SU-DHL-6 (cell line): ENCODE results near the gene GMIP.

Source experiments
- H2AFZ ChIP-seq: fragments of 200-600 bp; sonication (generic); 2 replicates; pipeline ENCODE4 v1.6.1; 2014; ENCODE audit warnings: low read depth, mild to moderate bottlenecking, moderate library complexity, mixed read lengths, antibody characterized with exemption, low read length; ENCODE audit not compliant: severe bottlenecking
- H3F3A ChIP-seq: fragments of 200-600 bp; shearing (Covaris generic); 2 replicates; pipeline ENCODE4 v1.6.0; 2016; ENCODE audit warnings: antibody characterized with exemption, mild to moderate bottlenecking; ENCODE audit not compliant: insufficient read depth
- H3K27ac ChIP-seq: fragments of 200-600 bp; sonication (generic); 2 replicates; pipeline ENCODE4 v1.5.1; 2016; ENCODE audit warnings: low read depth, mild to moderate bottlenecking, low read length, moderate library complexity, mixed read lengths
- H3K27me3 ChIP-seq: fragments of 200-600 bp; sonication (generic), shearing (Covaris generic); 2 replicates; pipeline ENCODE4 v1.6.0; 2014; ENCODE audit warnings: mild to moderate bottlenecking, low read length
- H3K36me3 ChIP-seq: fragments of 200-600 bp; sonication (generic); 2 replicates; pipeline ENCODE4 v1.6.1; 2014; ENCODE audit warnings: mild to moderate bottlenecking, low read length, mixed read lengths
- H3K4me2 ChIP-seq: fragments of 300-600, 200-600 bp; shearing (Covaris generic), sonication (generic); 2 replicates; pipeline ENCODE4 v1.6.0; 2014; ENCODE audit warnings: low read length, low read depth, mild to moderate bottlenecking; ENCODE audit not compliant: poor library complexity, severe bottlenecking
- H3K4me3 ChIP-seq: fragments of 200-600 bp; sonication (generic); 2 replicates; pipeline ENCODE4 v1.5.1; 2014; ENCODE audit warnings: antibody characterized with exemption, low read length, mild to moderate bottlenecking, mixed read lengths; ENCODE audit not compliant: insufficient read depth, poor library complexity, severe bottlenecking
- H3K79me2 ChIP-seq: fragments of 200-600 bp; sonication (generic); 2 replicates; pipeline ENCODE4 v1.6.1; 2014; ENCODE audit warnings: mild to moderate bottlenecking, low read length, moderate library complexity; ENCODE audit not compliant: insufficient read depth
- H3K9ac ChIP-seq: fragments of 200-600 bp; sonication (generic); 2 replicates; pipeline ENCODE4 v1.7.0; 2014; ENCODE audit warnings: mild to moderate bottlenecking, low read length
- H3K9me2 ChIP-seq: fragments of 200-600 bp; sonication (generic); replicated peaks from 2 replicates; pipeline ENCODE4 v1.6.1; 2014; ENCODE audit warnings: low read length; ENCODE audit not compliant: insufficient read depth
- H3K9me3 ChIP-seq: fragments of 200-600 bp; sonication (generic); 2 replicates; pipeline ENCODE4 v1.6.1; 2014; ENCODE audit warnings: low read length, mixed read lengths; ENCODE audit not compliant: insufficient read depth
- H4K20me1 ChIP-seq: fragments of 200-600 bp; sonication (generic); 2 replicates; pipeline ENCODE4 v1.6.1; 2014; ENCODE audit warnings: low read depth, mild to moderate bottlenecking, antibody characterized with exemption, low read length, moderate library complexity, mixed read lengths
- EZH2phosphoT487 ChIP-seq: fragments of 200-600 bp; sonication (generic), shearing (Covaris generic); conservative IDR thresholded peaks from 2 replicates; pipeline ENCODE4 v1.6.1; 2018; ENCODE audit warnings: mild to moderate bottlenecking, antibody characterized with exemption, low read length, moderate library complexity, mixed read lengths
- TF ChIP-seq, protein P1 (sequence below): fragments of 200-600 bp; sonication (generic); IDR thresholded peaks from one replicate; pipeline ENCODE4 v1.5.1; 2017; ENCODE audit warnings: antibody characterized with exemption, mild to moderate bottlenecking, low read length, moderate library complexity; ENCODE audit not compliant: insufficient read depth, poor library complexity, severe bottlenecking

Gene GMIP

DNA sequence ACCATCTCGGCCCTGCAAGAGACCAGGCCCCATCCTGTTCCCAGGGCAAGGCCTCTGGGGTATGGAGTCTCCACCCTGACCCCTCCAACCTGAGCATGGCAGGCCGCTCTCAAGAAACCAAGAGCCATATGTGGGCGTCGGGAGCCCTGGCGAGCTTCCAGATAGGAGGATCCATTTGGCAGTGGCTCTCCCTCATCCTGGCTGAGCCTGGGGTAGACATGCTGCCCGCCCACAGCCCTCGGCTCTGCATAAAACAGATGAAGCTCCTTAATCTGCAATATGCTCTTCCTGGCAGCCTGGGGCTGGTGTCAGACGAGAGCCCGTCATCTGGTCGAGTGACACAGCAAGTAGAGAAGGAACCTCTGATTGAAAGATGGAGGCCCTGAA, 13.9 kb upstream of the GMIP start:
- Histone ChIP-seq H3K27me3 (no peaks in the 10 kb centered on the region), H3K36me3 (0 out of 2 replicates have a peak, but pooled peaks cover 9% of the 10 kb centered on the region), H3K9me2 (no peaks in the 10 kb centered on the region), H3K27ac (no peak overlapping the region), H2AFZ (no peak overlapping the region), H3K79me2 (peaks cover 26% of the 10 kb centered on the region), H3K9me3 (no peaks in the 10 kb centered on the region), H3K4me2 (no peak overlapping the region), H3K9ac (no peak overlapping the region), H3F3A (peaks cover 10% of the 10 kb centered on the region), H3K4me3 (no peak overlapping the region), H4K20me1 (no peaks in the 10 kb centered on the region)
- TF ChIP-seq, protein P1, sequence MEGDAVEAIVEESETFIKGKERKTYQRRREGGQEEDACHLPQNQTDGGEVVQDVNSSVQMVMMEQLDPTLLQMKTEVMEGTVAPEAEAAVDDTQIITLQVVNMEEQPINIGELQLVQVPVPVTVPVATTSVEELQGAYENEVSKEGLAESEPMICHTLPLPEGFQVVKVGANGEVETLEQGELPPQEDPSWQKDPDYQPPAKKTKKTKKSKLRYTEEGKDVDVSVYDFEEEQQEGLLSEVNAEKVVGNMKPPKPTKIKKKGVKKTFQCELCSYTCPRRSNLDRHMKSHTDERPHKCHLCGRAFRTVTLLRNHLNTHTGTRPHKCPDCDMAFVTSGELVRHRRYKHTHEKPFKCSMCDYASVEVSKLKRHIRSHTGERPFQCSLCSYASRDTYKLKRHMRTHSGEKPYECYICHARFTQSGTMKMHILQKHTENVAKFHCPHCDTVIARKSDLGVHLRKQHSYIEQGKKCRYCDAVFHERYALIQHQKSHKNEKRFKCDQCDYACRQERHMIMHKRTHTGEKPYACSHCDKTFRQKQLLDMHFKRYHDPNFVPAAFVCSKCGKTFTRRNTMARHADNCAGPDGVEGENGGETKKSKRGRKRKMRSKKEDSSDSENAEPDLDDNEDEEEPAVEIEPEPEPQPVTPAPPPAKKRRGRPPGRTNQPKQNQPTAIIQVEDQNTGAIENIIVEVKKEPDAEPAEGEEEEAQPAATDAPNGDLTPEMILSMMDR, result no peak
- TF ChIP-seq EZH2phosphoT487, result no peak

- Histone ChIP-seq H3K9me3 (no peaks in the 10 kb centered on the region), H3K4me3 (no peak overlapping the region), H3K79me2 (peaks cover 20% of the 10 kb centered on the region), H3K4me2 (no peak overlapping the region), H4K20me1 (no peaks in the 10 kb centered on the region), H3K36me3 (0 out of 2 replicates have a peak, but pooled peaks cover 9% of the 10 kb centered on the region), H3K27me3 (no peaks in the 10 kb centered on the region), H3K9me2 (no peaks in the 10 kb centered on the region), H3K9ac (no peak overlapping the region), H3K27ac (no peak overlapping the region), H3F3A (peaks cover 5% of the 10 kb centered on the region; the same call in 1 of the 2 replicates), H2AFZ (no peak overlapping the region)
- TF ChIP-seq EZH2phosphoT487, result no peak
- TF ChIP-seq, protein P1, result no peak
Measured at GRCh38 chr19:19656451-19657396, 13.3 kb upstream of the GMIP start.

DNA sequence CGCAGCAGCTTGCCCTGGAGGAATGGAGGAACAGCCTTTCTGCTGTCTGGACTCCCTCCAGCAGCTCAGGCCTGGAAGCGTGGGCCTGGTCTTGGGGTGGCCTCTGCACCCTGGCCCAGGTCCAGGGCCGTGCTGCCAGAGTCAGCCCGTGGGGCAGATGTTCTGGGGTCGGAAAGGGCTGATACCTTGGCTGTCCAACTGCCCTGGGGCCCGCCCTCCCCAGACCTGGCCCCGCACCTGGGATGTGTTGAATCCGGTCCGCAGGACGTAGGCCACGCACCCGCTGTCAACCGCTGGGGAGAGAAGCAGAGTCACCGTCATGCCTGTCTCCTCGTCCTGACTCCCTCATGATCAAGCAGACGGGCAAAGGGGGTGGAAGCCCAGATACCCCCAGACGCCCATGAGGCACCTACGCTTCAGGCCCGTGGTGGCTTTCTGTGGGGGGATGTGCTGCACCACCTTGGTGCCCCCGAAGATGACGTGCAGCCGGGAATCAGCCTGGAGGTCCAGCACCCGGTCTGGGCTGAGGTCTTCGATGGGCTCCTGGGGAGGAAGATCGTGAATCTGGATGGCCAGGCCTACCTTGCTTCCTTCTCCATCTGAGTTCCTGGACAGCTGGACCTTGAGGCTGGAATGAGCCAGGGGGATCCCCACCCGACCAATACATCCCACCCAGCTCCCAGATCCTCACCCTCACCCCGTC, 12.3 kb upstream of the GMIP start:
- Histone ChIP-seq H3K36me3 (0 out of 2 replicates have a peak, but pooled peaks cover 9% of the 10 kb centered on the region), H3K27ac (no peak overlapping the region), H3K4me3 (no peak overlapping the region), H3K4me2 (no peak overlapping the region), H4K20me1 (no peaks in the 10 kb centered on the region), H3K9ac (no peak overlapping the region), H3K9me3 (no peaks in the 10 kb centered on the region), H2AFZ (no peak overlapping the region), H3K27me3 (no peaks in the 10 kb centered on the region), H3K79me2 (peaks cover 11% of the 10 kb centered on the region), H3K9me2 (no peaks in the 10 kb centered on the region), H3F3A (no peaks in the 10 kb centered on the region)
- TF ChIP-seq, protein P1, result no peak
- no peak for TF ChIP-seq EZH2phosphoT487
